A673 (cell line): ENCODE data around the gene TIMM10B. TPM values are rescaled to one million over a fixed set of nuclear protein-coding genes. Genes with fewer than 3 reads are reported as not detected.

Experiments
- Bru-seq: library from RNA; stranded (reverse); fragments of 400-500 nt; gene quantifications from one replicate; lab custom pipeline; 2021; lab: Mats Ljungman, UMichigan
- BruChase-seq, 2 experiments: library from RNA; stranded (reverse); fragments of 400-500 nt; gene quantifications; one replicate each; lab custom pipeline; 2021; lab: Mats Ljungman, UMichigan
- BruUV-seq: library from RNA; stranded (reverse); fragments of 400-500 nt; replicated peaks from 2 replicates; lab custom pipeline; 2021; lab: Mats Ljungman, UMichigan
- CTCF ChIA-PET: fragments of 300-600 bp; sonication (Branson Sonifier 250); formaldehyde crosslinking; loops from one replicate; lab custom pipeline; 2022; ENCODE audit warnings: antibody characterized with exemption; lab: Charles Lee
- POLR2A ChIA-PET: fragments of 300-600 bp; sonication (Branson Sonifier 250); formaldehyde crosslinking; loops from one replicate; lab custom pipeline; 2022; ENCODE audit warnings: antibody characterized with exemption; ENCODE audit not compliant: low non-redundant PET; lab: Charles Lee
- DNase-seq: peaks from one replicate; pipeline ENCODE4 v3.0.0-alpha.2; 2015; ENCODE audit warnings: low spot score
- H3K27ac ChIP-seq: fragments of 200-600 bp; sonication (generic); 2 replicates; pipeline ENCODE4 v1.5.1; 2016; ENCODE audit warnings: mixed run types, low read depth, mild to moderate bottlenecking, mixed read lengths, antibody characterized with exemption, low read length; ENCODE audit not compliant: poor library complexity, severe bottlenecking
- H3K27me3 ChIP-seq: fragments of 200-600 bp; sonication (generic); replicated peaks from 2 replicates; pipeline ENCODE4 v1.6.1; 2017; ENCODE audit warnings: mixed run types, low read depth, mild to moderate bottlenecking, mixed read lengths, antibody characterized with exemption, low read length; ENCODE audit not compliant: insufficient read depth, poor library complexity
- H3K36me3 ChIP-seq: fragments of 200-600 bp; sonication (generic); 2 replicates; pipeline ENCODE4 v1.6.1; 2016; ENCODE audit warnings: mixed run types, mild to moderate bottlenecking, mixed read lengths, antibody characterized with exemption, low read length; ENCODE audit not compliant: insufficient read depth, poor library complexity, severe bottlenecking
- H3K4me1 ChIP-seq: fragments of 200-600 bp; sonication (generic); 2 replicates; pipeline ENCODE4 v1.6.1; 2017; ENCODE audit warnings: mixed run types, mild to moderate bottlenecking, mixed read lengths, antibody characterized with exemption, low read length; ENCODE audit not compliant: insufficient read depth, poor library complexity, severe bottlenecking
- H3K4me3 ChIP-seq: fragments of 200-600 bp; sonication (generic); 2 replicates; pipeline ENCODE4 v1.5.1; 2016; ENCODE audit warnings: low read depth, mixed run types, mild to moderate bottlenecking, mixed read lengths, low read length; ENCODE audit not compliant: poor library complexity, severe bottlenecking
- H3K9me3 ChIP-seq: fragments of 200-600 bp; sonication (generic); 2 replicates; pipeline ENCODE4 v1.6.1; 2016; ENCODE audit warnings: mixed run types, low read depth, mild to moderate bottlenecking, mixed read lengths, antibody characterized with exemption, low read length; ENCODE audit not compliant: poor library complexity, severe bottlenecking
- EZH2 ChIP-seq: fragments of 200-600 bp; sonication (generic); IDR thresholded peaks from 2 replicates; pipeline ENCODE4 v1.6.1; 2017; ENCODE audit warnings: borderline replicate concordance, low read depth, mild to moderate bottlenecking, mixed read lengths, antibody characterized with exemption, low read length; ENCODE audit not compliant: poor library complexity, severe bottlenecking
- intact Hi-C: fragments of 100-400 bp; cut with micrococcal nuclease; formaldehyde crosslinking; loops from one replicate; pipeline ENCODE4 v1.10.0; 2022; ENCODE audit not compliant: unreplicated experiment
- long read RNA-seq: library from polyadenylated mRNA; stranded (forward); transcript quantifications from one replicate; pipeline ENCODE4 v2.0.0, GENCODE V29; 2022
- total RNA-seq: library from RNA; stranded (reverse); gene quantifications from 2 replicates; pipeline ENCODE4 v1.2.3, GENCODE V29; 2021
- TF ChIP-seq, protein P1 (sequence below): fragments of 300-800, 200-600 bp; sonication (generic); conservative IDR thresholded peaks from 2 replicates; pipeline ENCODE4 v1.5.1; 2017; ENCODE audit warnings: low read depth, mild to moderate bottlenecking, antibody characterized with exemption, low read length, moderate library complexity, mixed read lengths

TIMM10B gene, protein sequence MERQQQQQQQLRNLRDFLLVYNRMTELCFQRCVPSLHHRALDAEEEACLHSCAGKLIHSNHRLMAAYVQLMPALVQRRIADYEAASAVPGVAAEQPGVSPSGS
- 30.7 and 40.3 TPM in 2 replicates for total RNA-seq
- percentile 98 among the genes with signal in this experiment for Bru-seq, nascent RNA
- percentile 99 among the genes with signal in this experiment for BruChase-seq, experiment 1, labeled RNA remaining after a 2-hour chase
- percentile 98 among the genes with signal in this experiment for BruChase-seq, experiment 2, labeled RNA remaining after a 6-hour chase
- long read RNA-seq, transcript TIMM10B-201 (3 exons, 2,840 nt), result major isoform, 85 of 92 reads
- long read RNA-seq, partial matches to known transcripts, result 0 of 92 reads
- long read RNA-seq, other reads (novel, unspliced or antisense), result 0 of 92 reads

DNA sequence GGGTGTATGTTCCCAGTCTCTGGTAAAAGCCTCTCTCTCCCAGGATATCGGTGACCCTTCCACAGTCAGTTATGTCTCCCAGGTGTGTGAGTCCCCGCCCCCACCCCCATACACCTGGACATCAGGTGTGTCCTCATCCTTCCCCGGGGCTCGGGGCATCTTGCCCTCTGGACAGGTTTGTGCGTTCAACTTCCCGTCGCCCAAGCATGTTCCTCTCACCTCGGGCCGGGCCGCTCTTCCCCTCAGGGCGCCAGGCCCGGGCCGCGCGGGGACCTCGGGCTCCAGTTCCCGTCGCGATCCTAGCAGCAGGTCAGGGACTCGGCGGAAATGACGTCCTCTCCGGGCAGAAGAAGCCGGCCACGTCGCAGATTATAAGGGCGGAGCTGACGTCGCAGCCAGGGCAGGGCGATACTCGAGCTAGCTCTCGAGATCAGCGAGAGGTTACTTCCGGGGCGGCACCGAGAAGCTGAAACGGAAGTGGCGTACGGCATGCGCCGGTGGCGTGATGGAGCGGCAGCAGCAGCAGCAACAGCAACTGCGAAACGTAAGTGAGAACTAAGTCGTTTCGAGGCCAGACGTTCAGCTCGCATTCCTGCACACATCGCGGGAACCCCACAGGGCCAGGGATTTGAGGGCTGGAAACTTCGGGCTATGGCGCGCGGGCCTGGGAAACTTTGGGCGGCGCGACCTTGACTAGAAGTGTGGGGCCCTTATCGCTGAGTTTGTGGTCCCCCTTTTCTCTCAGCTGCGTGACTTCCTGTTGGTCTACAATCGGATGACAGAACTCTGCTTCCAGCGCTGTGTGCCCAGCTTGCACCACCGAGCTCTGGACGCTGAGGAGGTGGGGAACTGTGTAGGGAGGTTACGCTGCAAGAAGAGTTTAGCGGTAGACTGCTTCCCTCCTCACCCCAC, at the start of gene TIMM10B, which contains the start of gene ARFIP2:
TSS of gene TIMM10B (plus strand) at position 490 of the 912 bp plus-strand sequence. CDS start at position 506, 16 bp downstream.
TSS of gene ARFIP2 (minus strand) at position 320 of the 912 bp plus-strand sequence. CDS start 910 bp downstream, outside the sequence.
- TF ChIP-seq, protein P1, sequence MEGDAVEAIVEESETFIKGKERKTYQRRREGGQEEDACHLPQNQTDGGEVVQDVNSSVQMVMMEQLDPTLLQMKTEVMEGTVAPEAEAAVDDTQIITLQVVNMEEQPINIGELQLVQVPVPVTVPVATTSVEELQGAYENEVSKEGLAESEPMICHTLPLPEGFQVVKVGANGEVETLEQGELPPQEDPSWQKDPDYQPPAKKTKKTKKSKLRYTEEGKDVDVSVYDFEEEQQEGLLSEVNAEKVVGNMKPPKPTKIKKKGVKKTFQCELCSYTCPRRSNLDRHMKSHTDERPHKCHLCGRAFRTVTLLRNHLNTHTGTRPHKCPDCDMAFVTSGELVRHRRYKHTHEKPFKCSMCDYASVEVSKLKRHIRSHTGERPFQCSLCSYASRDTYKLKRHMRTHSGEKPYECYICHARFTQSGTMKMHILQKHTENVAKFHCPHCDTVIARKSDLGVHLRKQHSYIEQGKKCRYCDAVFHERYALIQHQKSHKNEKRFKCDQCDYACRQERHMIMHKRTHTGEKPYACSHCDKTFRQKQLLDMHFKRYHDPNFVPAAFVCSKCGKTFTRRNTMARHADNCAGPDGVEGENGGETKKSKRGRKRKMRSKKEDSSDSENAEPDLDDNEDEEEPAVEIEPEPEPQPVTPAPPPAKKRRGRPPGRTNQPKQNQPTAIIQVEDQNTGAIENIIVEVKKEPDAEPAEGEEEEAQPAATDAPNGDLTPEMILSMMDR, result no peak
- no peak for TF ChIP-seq EZH2
- peak; percentile 98 for DNase-seq
- H3K27me3 ChIP-seq, result no peaks in the 10 kb centered on the region
- CTCF ChIA-PET, result interaction anchor here (1.0 kb wide), 1 partner anchor 13 kb away, joined by 3 read pairs; no protein-coding TSS in a partner anchor
- H3K4me1 ChIP-seq, result peaks cover 9% of the 10 kb centered on the region
- POLR2A ChIA-PET, result interaction anchor here (0.7 kb wide), 1 partner anchor 131 kb away, joined by 3 read pairs; the partner anchor contains the start of gene TAF10
- no TSS peak for BruUV-seq
- H3K4me3 ChIP-seq, result peak within 1 kb of the TSS; percentile 88
- intact Hi-C loops, result loop anchor here (5.0 kb wide), 1 partner anchor 126 kb away; no protein-coding TSS in a partner anchor
- peak within 1 kb of the TSS; percentile 97 for H3K27ac ChIP-seq
- H3K36me3 ChIP-seq, result peaks cover 67% of the 10 kb centered on the region
- H3K9me3 ChIP-seq, result no peaks in the 10 kb centered on the region

DNA sequence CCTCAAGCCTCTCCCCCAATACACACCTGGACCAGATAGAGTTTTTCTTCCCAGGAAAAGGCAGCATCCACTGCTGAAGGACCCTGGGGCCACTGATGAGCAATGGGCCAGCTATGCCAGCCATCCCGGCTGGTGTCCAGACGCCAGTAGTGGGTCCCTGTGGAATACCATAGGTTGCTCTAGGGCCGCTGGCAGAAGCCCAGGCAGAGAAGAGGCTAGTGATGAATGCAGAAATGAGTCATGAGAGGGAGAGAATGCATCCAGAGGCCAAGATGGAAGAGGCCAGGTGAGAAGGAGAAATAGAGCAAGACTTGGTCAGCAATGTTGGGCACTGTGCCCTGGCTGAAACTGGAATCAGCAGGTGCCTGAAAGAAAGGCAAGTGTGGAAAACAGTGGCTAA, 49.4 kb upstream of the TIMM10B start:
- DNase-seq, result no peak
- Histone ChIP-seq H3K4me3 (no peak overlapping the region), H3K9me3 (no peaks in the 10 kb centered on the region), H3K27me3 (no peaks in the 10 kb centered on the region), H3K36me3 (no peaks in the 10 kb centered on the region), H3K27ac (no peak overlapping the region), H3K4me1 (no peaks in the 10 kb centered on the region)
- intact Hi-C loops, result no loop called here
- CTCF ChIA-PET, result no interaction called here
- POLR2A ChIA-PET, result no interaction called here
- no TSS peak for BruUV-seq
- TF ChIP-seq, protein P1, result no peak
- TF ChIP-seq EZH2, result no peak

DNA sequence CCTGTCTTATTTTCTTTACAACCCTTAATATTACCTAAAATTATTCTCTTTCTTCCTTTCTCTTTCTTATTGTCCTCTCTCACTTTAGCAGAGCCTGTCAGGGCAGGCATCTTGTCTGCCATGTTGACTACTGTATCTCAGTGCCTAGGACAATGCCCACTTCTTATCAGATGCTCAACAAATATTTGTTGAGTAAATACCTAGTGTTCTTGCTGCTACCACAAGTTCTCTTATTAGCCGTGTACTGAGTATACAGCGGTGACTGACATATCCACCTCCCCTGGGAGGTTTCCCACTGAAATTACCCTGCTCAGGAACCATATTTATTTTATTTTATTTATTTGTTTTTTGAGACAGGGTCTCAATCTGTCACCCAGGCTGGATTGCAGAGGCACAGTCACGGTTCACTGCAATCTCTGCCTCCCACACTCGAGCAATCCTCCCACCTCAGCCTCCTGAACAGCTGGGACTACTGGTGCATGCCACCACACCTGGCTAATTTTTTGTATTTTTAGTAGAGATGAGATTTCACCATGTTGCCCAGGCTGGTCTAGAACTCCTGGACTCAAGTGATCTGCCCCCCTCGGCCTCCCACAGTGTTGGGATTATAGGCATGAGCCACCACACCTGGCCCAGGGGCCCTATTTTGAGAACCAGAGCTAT, 47.2 kb upstream of the TIMM10B start:
- CTCF ChIA-PET, result no interaction called here
- BruUV-seq, result no TSS peak

More for the DNA sequence above, 47.2 kb upstream of the TIMM10B start:
- H3K4me3 ChIP-seq, result no peak overlapping the region
- no peaks in the 10 kb centered on the region for H3K36me3 ChIP-seq
- no peak overlapping the region for H3K27ac ChIP-seq
- H3K9me3 ChIP-seq, result no peaks in the 10 kb centered on the region
- POLR2A ChIA-PET, result no interaction called here
- no peak for DNase-seq
- H3K27me3 ChIP-seq, result no peaks in the 10 kb centered on the region
- H3K4me1 ChIP-seq, result no peaks in the 10 kb centered on the region
- TF ChIP-seq, protein P1, result no peak
- intact Hi-C loops, result no loop called here
